Measurements from ENCODE around the gene MRLN. TPM values are rescaled to one million over a fixed set of nuclear protein-coding genes. Genes with fewer than 3 reads are reported as not detected.
A peak's percentile ranks its signal among the peaks of the same experiment; 100 is the strongest.

The MRLN gene
- total and polyA plus RNA-seq, 2 of the 8 experiments (the other 6 are each of a cell fraction or from before 2014, with no cell fraction given), result 0.21 TPM; not detected in 1

- H4K91ac ChIP-seq (replicated peaks; ENCODE audit: insufficient read length, low read length), result peak overlapping the region; percentile 34
- H2AFZ ChIP-seq (ENCODE audit: low read length), result no peak overlapping the region; the same call in 1 of the 2 replicates
- H3K4me2 ChIP-seq (ENCODE audit: insufficient read depth in 1 of 2, low read depth in 2 of 2, low read length in 2 of 2), result peak overlapping the region; percentile 97 to 99
- H3K14ac ChIP-seq (ENCODE audit: insufficient read length), result no peak overlapping the region
- DNase-seq (ENCODE audit: low read depth in 1 of 2, low spot score in 2 of 2) (peak in 1 of 2 experiments; percentile 71), FAIRE-seq (no peak)
- no peaks in the 10 kb centered on the region for H4K20me1 ChIP-seq (replicated peaks in 1 of 2; ENCODE audit: control insufficient read depth in 1 of 2, insufficient read depth in 2 of 2, low read length in 2 of 2)
- H3K79me1 ChIP-seq (ENCODE audit: low read depth, low read length), result no peaks in the 10 kb centered on the region
- H3K4me1 ChIP-seq (replicated peaks in 1 of 4; ENCODE audit: control insufficient read depth in 3 of 4, insufficient read depth in 4 of 4, low read length in 3 of 4), result peaks cover 0 to 9% (median 6%) of the 10 kb centered on the region in 4 experiments; a peak in 4 of 7 replicates
- H3K9me3 ChIP-seq (ENCODE audit: insufficient read depth in 2 of 2, low read depth in 1 of 2, low read length in 1 of 2), result no peaks in the 10 kb centered on the region
- peak overlapping the region; percentile 22 for H4K5ac ChIP-seq (ENCODE audit: insufficient read length, low read depth, low read length)
- peak overlapping the region; percentile 63 for H3K27ac ChIP-seq (ENCODE audit: low read depth, low read length)
- ChIA-PET POLR2A (ENCODE audit: partially characterized antibody) (interaction anchor here (0.6 to 5.6 kb wide), 20 partner anchors 7 to 1080 kb away, joined by 3 to 27 read pairs (median 4); no protein-coding TSS in a partner anchor), CTCF (ENCODE audit: partially characterized antibody) (interaction anchor here (0.8 to 3.2 kb wide), 11 partner anchors 8 to 406 kb away, joined by 3 to 12 read pairs (median 4); no protein-coding TSS in a partner anchor)
- no peak overlapping the region for H3K23ac ChIP-seq (ENCODE audit: insufficient read length)
- H2BK5ac ChIP-seq (ENCODE audit: low read depth, low read length), result no peak overlapping the region; the same call in 1 of the 2 replicates
- peak overlapping the region; percentile 72 to 90 (median 77) for H3K4me3 ChIP-seq (ENCODE audit: extremely low read depth in 1 of 4, insufficient read depth in 2 of 4, low read depth in 3 of 4, low read length in 4 of 4)
- H3K56ac ChIP-seq (replicated peaks; ENCODE audit: insufficient read length, low read depth, low read length), result peak overlapping the region; percentile 49
- H2BK12ac ChIP-seq (ENCODE audit: low read depth, low read length), result peak overlapping the region; percentile 69
- H2BK15ac ChIP-seq (ENCODE audit: low read length), result no peak overlapping the region
- peak overlapping the region; percentile 63 to 89 (median 78) for H3K9ac ChIP-seq (replicated peaks in 1 of 4; ENCODE audit: extremely low read depth in 1 of 4, low read depth in 3 of 4, low read length in 3 of 4)
- 1% methylated on average over 41 of the region's 42 CpGs; no CpG with 5 or more reads in 1 of the 2 experiments for WGBS, 2 experiments (ENCODE audit: extremely low coverage in 1 of 2, insufficient coverage in 1 of 2, insufficient read length in 1 of 2, insufficient replicate concordance in 2 of 2, low coverage in 1 of 2, low lambda C conversion rate in 2 of 2, missing lambda C conversion rate in 1 of 2)
- no peak overlapping the region for H3K4ac ChIP-seq (replicated peaks; ENCODE audit: insufficient read length, low read depth, low read length)
- no peak overlapping the region for H2BK120ac ChIP-seq (replicated peaks; ENCODE audit: low read depth, low read length)
- H3K36me3 ChIP-seq (ENCODE audit: control insufficient read depth in 2 of 4, insufficient read depth in 4 of 4, low read length in 3 of 4), result no peaks in the 10 kb centered on the region
- peaks cover 15% of the 10 kb centered on the region; the same call in 1 of the 2 replicates for H3K23me2 ChIP-seq (ENCODE audit: low read depth, low read length)
- peaks cover 0 to 14% of the 10 kb centered on the region in 2 experiments; a peak in 1 of 4 replicates for H3K79me2 ChIP-seq (ENCODE audit: control insufficient read depth in 1 of 2, insufficient read depth in 2 of 2, low read length in 2 of 2)
- H3K18ac ChIP-seq (ENCODE audit: extremely low read depth, low read length), result peak overlapping the region; percentile 74; the same call in 1 of the 2 replicates
- peaks cover 0 to 15% (median 10%) of the 10 kb centered on the region in 4 experiments; a peak in 5 of 7 replicates for H3K27me3 ChIP-seq (replicated peaks in 1 of 4; ENCODE audit: control insufficient read depth in 3 of 4, extremely low read depth in 1 of 4, insufficient read depth in 3 of 4, low read length in 3 of 4)
- no peak overlapping the region for H2AK5ac ChIP-seq (ENCODE audit: low read depth, low read length)
- peak overlapping the region; percentile 99 for H4K8ac ChIP-seq (ENCODE audit: extremely low read depth, insufficient read depth, low read length)
- no peak overlapping the region for H2BK20ac ChIP-seq (ENCODE audit: low read length)
- TF ChIP-seq CHD2 (IDR thresholded peaks at IDR 0.05; ENCODE audit: low read length) (no peak), PHF8 (conservative IDR thresholded peaks at IDR 0.05; ENCODE audit: low read depth, low read length) (no peak), BCL11A (IDR thresholded peaks at IDR 0.05; ENCODE audit: low read depth in 2 of 2, low read length in 2 of 2) (no peak), KDM4A (IDR thresholded peaks at IDR 0.05; ENCODE audit: low read depth, low read length, severe bottlenecking) (peak; percentile 86), HDAC2 (IDR thresholded peaks at IDR 0.05; ENCODE audit: borderline replicate concordance in 1 of 2, low read depth in 2 of 2, low read length in 2 of 2) (no peak), RNF2 (IDR thresholded peaks at IDR 0.05; ENCODE audit: borderline replicate concordance, low read depth, low read length, missing control alignments, poor library complexity, severe bottlenecking) (peak; percentile 21), ATF2 (IDR thresholded peaks at IDR 0.05; ENCODE audit: low read length) (no peak), SP1 (IDR thresholded peaks at IDR 0.05; ENCODE audit: low read depth, low read length) (no peak)
Measured at GRCh38 chr10:59708816-59709394, 44.4 kb downstream of the MRLN start.

All from H1 (cell line).